GM10248 (cell line): ENCODE results near the gene CFAP299.
"Not testable (repeated sequence)": the region's sequence is repeated elsewhere in the genome, so short reads cannot be mapped to it uniquely, and the experiment has no call there.

ENCODE experiments used
- CTCF ChIA-PET: fragments of 300-600 bp; sonication (Branson Sonifier 250); formaldehyde crosslinking; extraction: SDS; loops from one replicate; lab custom pipeline; 2021; ENCODE audit warnings: antibody characterized with exemption; lab: Yijun Ruan, JAX
- POLR2A ChIA-PET: fragments of 350-650 bp; sonication (Branson Sonifier 250); formaldehyde crosslinking; extraction: SDS; loops from one replicate; lab custom pipeline; 2020; ENCODE audit warnings: antibody characterized with exemption; lab: Yijun Ruan, JAX
- DNase-seq: peaks from one replicate; pipeline ENCODE4 v3.0.0; 2012; ENCODE audit errors: extremely low spot score
- CTCF ChIP-seq: IDR thresholded peaks from 2 replicates; pipeline ENCODE4 v1.5.1; 2012; ENCODE audit warnings: mild to moderate bottlenecking, low read depth; ENCODE audit errors: extremely low read depth, missing control alignments, control extremely low read depth

CFAP299 gene

GRCh38 chr4:80798082-80798481, 462.6 kb downstream of the CFAP299 start:
- DNase-seq, result no peak
- no peak for TF ChIP-seq CTCF
- CTCF ChIA-PET, result interaction anchor here (1.5 kb wide), 1 partner anchor 122 kb away, joined by 3 read pairs; no protein-coding TSS in a partner anchor
- POLR2A ChIA-PET, result no interaction called here

- CTCF ChIA-PET, result not testable (repeated sequence)
Measured at GRCh38 chr4:80800719-80801118, 465.2 kb downstream of the CFAP299 start.

GRCh38 chr4:80803337-80803736, 467.8 kb downstream of the CFAP299 start:
- DNase-seq, result no peak
- no peak for TF ChIP-seq CTCF
- POLR2A ChIA-PET, result no interaction called here
- CTCF ChIA-PET, result no interaction called here

More at GRCh38 chr4:80800719-80801118, 465.2 kb downstream of the CFAP299 start:
- POLR2A ChIA-PET, DNase-seq: not testable (repeated sequence)

DNA sequence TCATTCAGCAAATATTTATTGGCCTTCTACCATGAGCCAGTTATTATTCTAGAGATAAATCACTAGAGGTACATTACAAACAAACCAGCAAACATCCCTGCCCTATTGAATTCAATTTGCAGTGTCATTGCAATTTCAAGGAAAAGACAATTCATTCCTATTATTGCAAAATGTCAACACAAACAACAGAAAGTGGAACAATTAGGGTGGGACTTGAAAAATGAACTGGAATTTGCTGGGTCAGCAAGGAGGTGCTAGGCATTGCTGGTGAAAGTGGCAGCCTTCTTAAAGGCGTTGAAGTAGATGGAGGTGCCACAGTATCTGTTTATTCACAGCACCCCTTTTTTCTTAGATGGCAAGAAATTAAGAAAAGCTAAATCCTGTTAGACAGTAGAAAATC, 470.9 kb downstream of the CFAP299 start:
- TF ChIP-seq CTCF, result no peak
- ChIA-PET CTCF (no interaction called here), POLR2A (no interaction called here)
- DNase-seq, result no peak

DNA sequence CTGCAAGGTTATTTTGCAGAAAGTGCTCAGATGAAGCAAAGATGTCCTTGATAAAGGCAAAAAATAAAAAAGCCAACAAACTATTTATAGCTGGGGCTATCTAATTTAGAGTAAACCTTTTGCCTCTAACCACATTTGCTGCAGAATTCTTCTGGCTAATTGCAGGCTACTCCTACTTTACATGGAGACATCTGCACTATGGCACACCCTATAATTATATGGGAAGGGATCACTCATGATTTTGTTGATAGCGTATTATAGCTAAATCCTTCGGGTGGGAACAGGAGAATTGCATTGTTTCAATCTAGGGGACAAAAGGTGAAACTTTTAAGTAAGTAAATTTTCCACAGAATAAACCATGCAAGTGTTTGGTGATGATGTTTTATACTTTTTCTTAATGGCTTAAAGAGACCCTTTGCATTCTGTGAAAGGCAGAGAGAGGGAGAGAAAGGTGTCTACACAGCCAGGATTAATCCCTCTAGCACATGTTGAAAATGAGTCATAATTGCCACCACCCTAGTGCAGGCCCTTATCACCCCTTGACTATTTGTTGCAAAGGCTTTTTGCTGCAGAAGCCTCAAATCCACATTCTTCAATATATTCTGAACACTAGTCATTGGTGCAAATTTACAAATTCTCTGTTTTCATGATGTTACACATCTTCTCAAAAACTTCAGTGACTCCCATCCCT, 473.7 kb downstream of the CFAP299 start:
- ChIA-PET POLR2A (no interaction called here), CTCF (no interaction called here)
- no peak for DNase-seq
- TF ChIP-seq CTCF, result no peak

DNA sequence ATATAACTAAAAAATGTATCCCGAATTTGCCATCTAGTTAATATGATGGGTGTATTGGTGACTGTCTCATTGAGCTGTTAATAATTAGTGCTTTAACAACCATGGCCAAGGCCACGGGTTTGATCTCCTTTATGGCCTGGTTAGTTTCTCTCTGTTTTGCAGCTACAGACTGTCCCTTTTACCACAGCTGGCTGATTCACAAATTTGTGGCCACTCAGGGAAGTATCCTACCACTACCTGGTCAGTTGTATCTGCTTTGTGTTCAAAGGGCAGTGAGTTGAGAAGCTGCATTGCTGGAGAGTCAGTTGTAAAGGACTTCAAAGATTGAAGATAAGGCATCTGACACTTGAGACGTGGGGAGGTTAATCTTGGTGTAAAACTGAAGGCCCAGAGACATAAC, 475.9 kb downstream of the CFAP299 start:
- CTCF ChIA-PET, result no interaction called here
- DNase-seq, result no peak
- no peak for TF ChIP-seq CTCF
- POLR2A ChIA-PET, result no interaction called here

DNA sequence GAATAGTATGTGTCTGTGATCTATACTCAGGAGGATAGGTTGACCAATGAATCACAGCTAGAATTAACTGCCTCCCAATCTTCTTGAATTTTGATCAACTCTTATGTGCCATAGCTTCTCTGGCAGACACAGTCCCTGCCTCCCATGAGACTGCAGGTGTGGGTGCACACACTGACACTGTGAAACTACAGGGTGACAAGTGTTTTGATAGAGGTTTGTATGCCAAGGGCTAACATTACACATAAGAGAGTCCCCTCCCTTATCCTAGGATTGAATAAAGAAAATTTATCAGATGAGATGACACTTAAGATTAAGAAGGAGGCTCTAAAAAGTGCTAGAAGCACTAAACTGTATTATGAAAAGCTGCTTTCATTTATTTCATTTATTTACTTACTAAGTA, 476.6 kb downstream of the CFAP299 start:
- ChIA-PET POLR2A (no interaction called here), CTCF (interaction anchor here (0.7 to 1.3 kb wide), 2 partner anchors 8 to 19 kb away, joined by 3 read pairs; no protein-coding TSS in a partner anchor)
- no peak for DNase-seq
- TF ChIP-seq CTCF, result no peak
